GM18499 (cell line): ENCODE measurements around the gene DOCK3.
"Not testable (repeated sequence)": the region's sequence is repeated elsewhere in the genome, so short reads cannot be mapped to it uniquely, and the experiment has no call there.

Experiments used
- ATAC-seq: cut with Tn5 transposase; IDR thresholded peaks from one replicate; pipeline ENCODE4 v1.9.1; 2021; ENCODE audit warnings: moderate number of reproducible peaks; ENCODE audit not compliant: insufficient read depth, unreplicated experiment

DOCK3 gene

DNA sequence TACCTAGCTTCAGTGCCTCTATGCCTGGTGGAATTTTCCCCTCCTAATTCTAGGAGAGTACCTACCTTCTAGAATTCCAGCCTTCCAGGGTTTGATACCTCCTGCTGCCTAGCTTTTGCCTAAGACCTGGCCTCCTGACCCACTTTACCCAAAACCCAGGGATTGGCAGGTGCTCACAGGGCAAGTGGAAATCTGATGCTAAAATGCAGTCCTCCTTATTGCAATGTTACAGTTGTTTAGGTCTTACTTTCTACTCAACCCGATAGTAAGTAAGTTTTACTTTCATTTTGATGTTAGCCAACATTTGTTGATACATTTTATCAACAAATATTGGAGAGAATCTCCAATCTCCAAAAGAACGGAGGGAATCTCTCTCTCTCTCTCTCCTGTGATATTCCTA, 275.9 kb downstream of the DOCK3 start:
- ATAC-seq: no peak

DNA sequence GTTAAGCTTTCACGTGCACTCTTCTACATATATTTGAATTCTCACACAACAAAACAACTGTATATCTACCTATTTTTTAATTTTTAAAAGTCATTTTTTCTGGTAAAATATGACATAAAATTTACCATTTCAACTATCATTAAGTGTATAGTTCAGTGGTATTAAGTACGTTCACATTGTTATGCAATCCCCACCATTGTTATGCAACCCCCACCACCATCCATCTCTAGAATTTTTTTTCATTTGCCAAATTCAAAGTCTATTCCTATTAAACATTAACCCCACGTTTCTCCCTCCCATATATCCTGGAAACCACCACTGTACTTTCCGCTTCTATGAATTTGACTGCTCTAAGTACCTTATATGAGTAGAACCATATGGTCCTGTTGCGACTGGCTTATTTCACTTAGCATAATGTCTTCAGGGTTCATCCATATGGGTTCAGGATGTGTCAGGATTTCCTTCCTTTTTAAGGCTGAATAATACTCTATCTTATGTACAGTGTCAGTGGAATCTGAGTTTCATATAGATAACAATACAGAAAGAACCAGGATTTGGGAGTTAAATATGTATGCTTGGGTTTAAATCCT, 279.2 kb downstream of the DOCK3 start:
- ATAC-seq: no peak

DNA sequence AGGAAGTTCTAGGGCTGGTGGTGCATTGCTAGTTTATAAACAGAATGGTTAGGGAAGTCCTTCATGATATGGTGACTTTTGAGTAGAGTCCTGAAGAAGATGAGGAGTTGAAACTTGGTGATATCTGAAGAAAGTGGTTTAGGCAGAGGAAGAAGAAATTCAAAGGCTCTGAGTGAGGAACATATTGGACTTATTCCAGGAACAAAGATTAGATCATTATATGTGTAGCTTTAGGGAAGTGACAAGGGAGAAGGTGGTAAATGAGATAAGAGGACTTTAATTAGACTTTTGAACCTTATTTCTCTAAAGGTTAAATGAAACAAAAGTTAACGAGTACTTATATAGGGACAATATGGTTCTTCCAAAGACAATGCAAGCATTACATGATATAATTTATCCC, 286.7 kb downstream of the DOCK3 start:
- no peak for ATAC-seq

GRCh38 chr3:50971487-50971924, 296.8 kb downstream of the DOCK3 start:
- ATAC-seq: peak; percentile 65

- ATAC-seq: no peak
Observed at GRCh38 chr3:50972029-50972428, 297.3 kb downstream of the DOCK3 start.

GRCh38 chr3:50978586-50978985, 303.9 kb downstream of the DOCK3 start:
- not testable (repeated sequence) for ATAC-seq

DNA sequence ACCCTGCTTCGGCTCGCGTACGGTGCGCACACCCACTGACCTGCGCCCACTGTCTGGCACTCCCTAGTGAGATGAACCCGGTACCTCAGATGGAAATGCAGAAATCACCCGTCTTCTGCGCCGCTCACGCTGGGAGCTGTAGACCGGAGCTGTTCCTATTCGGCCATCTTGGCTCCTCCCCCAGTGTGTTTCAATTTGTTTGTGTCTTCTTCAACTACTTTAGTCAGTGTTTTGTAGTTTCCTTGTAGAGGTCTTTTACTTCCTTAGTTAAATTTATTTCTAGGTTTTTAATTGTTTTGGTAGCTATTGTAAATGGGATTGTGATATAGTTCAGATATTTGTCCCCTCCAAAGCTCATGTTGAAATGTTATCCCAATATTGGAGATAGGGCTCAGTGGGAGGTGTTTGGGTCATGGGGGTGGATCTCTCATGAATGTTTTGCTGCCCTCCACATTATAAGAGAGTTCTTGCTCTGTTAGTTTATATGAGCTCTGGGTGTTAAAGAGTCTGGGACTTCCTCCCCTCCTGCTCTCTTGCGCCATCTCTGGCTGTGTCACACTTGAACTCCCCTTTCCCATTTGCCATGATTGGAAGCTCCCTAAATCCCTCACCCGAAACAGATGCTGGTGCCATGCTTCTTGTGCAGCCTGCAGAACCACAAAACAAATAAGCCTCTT, 304.4 kb downstream of the DOCK3 start:
- no peak for ATAC-seq

DNA sequence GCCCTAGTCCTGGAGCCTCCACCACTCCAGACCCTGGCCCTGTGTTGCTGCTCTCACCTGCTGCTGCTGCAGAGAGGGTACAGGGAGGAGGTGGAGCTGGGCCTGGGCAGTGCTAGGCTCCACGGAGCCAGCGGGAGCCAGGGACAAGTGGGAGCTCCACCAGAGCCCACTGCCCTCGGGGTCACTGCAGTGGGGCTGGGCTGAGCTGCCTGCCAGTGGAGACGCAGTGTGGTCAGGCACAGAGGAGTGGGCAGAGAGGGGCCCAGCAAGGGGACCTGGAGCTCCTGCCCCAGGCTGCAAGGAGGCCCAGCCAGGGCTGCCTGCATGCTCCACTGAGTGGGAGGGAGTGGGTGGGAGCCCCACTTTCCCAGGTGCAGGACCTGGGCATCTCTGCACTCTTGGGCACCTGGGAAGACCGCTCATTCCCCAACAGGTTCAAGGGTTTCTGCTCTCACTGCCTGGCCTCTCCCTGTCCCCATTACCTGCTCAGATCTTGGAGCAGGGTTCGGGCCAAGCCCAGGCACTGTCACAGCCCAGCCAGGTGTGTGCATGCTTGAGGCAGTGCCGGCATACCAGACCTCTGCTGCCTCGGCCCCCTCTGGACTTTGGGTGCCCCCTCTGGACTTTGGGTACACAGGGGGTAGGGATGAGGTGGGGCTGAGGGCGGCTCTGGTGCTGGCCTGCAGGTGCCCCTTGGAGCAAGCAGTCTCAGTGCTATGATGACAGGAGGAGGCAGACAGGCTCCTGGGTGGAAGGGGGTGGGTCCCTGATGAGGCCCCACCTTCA, 308.0 kb downstream of the DOCK3 start:
- ATAC-seq: no peak

DNA sequence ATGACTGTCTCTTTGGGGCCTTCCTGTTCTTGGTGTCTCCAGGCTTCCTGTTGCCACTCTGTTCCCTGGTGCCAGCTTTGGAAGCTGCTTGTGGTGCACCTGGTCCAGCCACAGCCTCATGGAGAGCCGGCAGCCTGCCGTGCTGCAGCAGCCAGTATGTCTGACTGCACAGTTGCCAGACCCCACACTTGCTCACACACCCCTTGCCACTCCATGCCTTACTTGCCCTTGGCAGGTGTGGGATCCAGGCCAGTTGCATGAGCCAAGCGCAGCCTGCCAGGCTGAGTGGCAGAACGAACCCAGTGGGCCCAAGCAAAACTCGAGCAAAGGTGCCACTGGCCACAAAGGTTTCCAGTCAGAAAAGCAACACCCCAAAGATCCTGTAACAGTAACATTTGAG, 309.2 kb downstream of the DOCK3 start:
- ATAC-seq: no peak

- no peak for ATAC-seq
Observed at GRCh38 chr3:50985893-50986292, 311.2 kb downstream of the DOCK3 start.

DNA sequence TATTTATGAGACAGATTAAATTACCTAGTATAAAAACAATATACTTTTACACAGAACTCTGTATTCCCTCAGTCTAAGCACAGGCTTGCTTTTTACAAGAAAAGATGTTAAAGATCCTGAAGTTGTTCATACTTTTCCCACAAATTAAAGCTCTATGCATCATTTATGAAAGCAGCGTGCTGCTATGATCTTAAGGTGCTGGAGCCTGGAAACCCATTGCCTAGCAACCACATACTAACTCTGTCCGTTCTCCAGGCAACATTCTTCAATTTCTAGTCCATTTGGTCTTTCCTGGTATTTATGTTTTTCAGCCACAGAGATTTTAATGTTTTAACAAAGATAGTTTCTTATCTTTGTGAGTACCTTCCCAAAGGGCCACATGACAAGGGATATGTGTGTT, 312.0 kb downstream of the DOCK3 start:
- ATAC-seq: no peak

GRCh38 chr3:50994537-50994936, 319.8 kb downstream of the DOCK3 start:
- ATAC-seq: no peak

DNA sequence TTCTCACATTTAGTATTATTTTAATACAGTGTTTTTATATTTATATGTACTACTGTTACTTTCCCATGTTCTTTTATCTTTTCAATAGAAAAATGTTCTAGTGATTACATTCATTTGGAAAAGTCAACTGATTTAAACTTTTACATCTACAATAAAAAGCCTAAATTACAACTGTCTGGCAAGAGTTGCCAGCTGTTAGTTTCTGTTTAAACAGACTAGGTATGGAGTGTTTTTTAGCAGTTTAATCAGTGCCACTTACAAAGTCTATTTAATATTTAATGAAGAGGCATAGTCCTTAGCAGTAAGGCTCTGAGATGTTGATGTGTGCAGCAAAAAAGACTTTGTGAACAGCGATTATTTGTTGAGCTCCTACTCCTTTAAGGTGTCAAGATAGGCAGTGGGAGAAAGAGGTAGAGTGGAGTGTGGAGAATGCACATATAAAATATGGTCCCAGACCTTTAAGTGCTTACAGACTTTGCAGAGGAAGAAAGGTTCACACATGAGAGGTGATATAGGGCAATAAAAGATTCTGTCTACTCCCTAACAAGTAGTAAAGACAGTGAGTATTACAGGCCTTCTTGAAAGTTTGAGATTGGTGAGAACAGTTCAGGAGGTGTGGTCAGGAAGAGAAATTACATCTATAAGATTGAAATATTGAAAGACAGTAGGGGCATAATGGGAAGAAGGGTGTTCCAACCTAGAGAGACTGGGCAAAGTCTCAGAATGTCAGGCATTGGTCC, 320.5 kb downstream of the DOCK3 start:
- ATAC-seq: no peak

DNA sequence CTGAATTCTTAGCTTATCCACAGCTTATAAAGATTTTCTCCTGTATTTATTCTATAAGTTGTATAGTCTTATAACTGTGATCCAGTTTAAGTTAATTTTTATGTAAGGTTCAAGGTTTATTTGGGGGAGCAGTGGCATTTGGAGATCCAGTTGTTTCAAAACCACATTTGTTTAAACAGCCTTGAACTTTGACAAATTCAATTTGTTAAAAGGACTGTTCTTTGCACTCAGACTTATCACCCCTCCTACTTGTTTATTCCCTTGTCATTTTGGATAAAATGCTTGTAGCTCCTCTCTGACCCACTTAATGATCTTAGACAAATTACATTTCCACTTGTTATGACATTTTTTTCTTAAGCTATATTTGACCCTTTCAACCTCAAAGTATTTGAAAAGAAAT, 327.8 kb downstream of the DOCK3 start:
- no peak for ATAC-seq

DNA sequence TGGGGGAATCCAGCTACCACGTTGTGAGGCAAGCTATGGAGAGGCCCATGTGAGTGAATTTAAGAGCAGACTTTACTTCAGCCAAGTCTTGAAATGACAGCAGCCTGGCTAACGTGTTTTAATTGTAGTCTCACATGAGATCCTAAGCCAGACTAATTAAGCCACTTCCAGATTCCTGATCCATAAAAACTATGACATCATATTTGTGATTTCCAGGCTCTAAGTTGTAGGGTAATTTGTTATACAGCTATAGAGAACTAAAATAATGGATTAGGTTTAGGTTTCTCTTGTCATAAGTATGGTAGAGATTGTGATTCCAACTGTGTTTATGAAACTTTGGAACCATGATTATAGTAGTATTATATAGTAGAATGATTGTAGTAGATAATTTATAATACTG, 329.5 kb downstream of the DOCK3 start:
- no peak for ATAC-seq

DNA sequence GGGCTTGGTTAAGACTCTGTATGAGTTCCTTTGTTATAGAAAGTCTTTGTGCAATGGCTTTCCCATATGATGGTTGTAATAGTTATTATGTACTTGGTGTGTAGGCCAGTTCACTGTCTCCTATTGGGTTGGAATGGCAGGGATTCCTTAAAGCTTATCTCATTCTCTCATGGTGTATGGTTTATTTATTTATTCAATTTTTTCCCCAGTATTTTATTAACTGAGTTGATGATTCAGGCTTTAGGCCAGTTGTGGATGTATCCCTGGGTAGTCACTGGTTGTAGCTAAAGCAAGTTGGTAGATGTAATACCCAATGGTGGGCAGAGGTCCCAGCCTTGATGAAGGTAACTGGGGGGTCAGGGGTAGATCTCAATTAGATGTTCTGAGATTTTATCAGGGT, 349.4 kb downstream of the DOCK3 start:
- no peak for ATAC-seq

DNA sequence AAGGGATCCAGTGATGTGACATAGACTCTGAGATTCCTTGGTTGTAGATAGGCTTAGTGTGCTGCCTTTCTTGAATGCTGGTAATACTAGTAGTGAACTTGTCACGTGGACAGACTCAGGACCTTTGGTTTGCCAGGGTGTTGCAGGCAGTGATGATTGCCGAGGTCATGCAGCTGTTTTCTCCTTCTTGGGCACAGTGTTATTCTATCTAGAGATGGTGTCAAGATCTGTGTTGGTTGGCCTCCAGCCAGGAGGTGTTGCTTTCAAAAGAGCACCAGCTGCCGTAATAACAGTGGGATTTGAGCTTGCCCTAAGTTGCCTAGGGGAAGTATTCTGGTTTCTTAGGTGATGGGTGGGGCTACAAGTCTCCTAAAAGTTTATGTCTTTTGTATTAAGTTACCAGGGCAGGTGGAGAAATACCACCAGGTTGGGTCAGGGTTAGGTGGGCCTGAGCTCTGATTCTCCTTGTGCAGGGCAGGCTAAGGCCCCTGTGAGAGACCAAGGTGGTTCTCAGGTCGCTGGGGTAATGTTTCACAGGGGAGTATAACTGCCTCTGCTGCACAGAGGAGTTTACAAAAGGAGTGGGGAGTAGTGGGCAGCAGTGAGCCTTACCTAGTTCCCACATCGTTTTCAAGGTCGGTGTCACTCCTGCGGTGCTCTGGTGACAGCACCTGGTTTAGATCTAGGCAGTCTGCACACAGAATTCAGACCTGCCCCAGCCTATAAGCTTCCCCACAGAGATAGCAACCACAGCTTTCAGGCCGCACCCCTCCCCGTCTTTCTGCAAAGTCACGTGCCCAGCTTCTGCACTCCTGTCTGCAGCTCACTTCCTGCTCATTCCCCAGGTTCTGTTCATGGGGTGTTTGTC, 350.3 kb downstream of the DOCK3 start:
- ATAC-seq: no peak

DNA sequence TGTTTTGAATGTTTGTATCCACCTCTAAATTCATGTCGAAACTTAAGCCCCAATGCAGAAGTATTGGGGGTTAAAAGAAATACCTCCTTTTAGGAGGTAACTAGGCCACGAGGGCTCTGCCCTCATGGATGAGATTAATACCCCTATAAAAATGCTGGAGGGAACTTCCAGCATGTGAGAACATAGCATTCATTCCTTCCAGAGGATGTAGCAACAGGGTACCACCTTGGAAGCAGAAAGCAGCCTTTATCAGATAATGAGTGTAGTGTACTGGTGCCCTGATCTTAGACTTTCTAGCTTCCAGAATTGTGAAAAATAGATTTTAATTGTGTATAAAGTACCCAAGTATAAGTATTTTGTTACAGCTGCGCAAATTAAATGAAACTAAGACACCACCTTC, 356.9 kb downstream of the DOCK3 start:
- no peak for ATAC-seq

- ATAC-seq: no peak
Observed at GRCh38 chr3:51035630-51036029, 360.9 kb downstream of the DOCK3 start.

DNA sequence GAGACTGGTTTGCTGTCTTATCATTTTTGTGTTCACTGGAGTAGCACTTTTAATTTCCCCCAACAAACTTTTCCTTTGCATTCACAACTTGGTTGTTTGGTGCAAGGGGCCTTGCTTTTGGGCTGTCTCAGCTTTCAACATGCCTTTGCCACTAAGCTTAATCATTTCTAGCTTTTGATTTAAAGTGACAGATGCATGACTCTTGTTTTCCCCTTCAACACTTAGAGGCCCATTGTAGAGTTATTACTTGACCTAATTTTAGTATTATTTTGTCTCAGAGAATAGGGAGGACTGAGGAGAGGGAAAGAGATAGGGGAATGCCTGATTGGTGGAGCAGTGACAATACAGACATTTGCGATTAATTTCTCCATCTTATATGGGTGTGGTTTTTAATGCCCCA, 370.3 kb downstream of the DOCK3 start:
- ATAC-seq: no peak
